Measurements from ENCODE around the gene MAPK13. TPM values are rescaled to one million over a fixed set of nuclear protein-coding genes. Genes with fewer than 3 reads are reported as not detected.

MAPK13 gene
- total RNA-seq, 1 experiment from 2014 or later, result 13.6 TPM

DNA sequence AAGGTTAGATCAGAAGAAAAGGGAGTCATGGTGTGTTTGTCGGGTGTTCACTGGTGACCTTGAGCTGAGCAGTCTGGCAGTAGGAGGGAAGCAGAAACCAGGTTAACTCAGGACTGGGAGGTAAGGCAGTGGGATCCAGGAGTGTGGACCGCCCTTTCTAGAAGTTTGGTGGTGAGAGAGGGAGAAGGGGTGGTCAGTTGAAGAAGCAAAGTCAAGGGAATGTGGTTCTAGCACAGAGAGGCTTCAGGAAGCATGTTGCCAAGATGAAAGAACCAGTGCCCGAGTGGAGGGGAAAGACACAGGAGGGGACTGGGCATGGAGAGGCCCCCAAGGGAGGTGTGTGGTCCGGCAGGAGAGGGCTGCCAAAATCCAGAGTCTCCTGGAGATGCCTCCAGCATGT is 3.6 kb downstream of the MAPK13 start:
- ATAC-seq, result no peak
- H3K27me3 Mint-ChIP-seq (ENCODE audit: low read depth), result peaks cover 9% of the 10 kb centered on the region
- DNase-seq (ENCODE audit: low spot score), result no peak
- no peak overlapping the region for H3K27ac Mint-ChIP-seq
- no peaks in the 10 kb centered on the region for H3K36me3 Mint-ChIP-seq
- no peak for TF ChIP-seq FOXP1 (CRISPR knock-in tag; IDR thresholded peaks at IDR 0.05; ENCODE audit: borderline replicate concordance)
- TF ChIP-seq RELA (CRISPR knock-in tag; IDR thresholded peaks at IDR 0.05; ENCODE audit: borderline replicate concordance), result no peak
- CTCF ChIA-PET, result no interaction called here
- H3K9me3 Mint-ChIP-seq, result no peaks in the 10 kb centered on the region
- no peak overlapping the region for H3K4me3 Mint-ChIP-seq
- H3K4me1 Mint-ChIP-seq, result peaks cover 29% of the 10 kb centered on the region
- POLR2A ChIA-PET, result no interaction called here

DNA sequence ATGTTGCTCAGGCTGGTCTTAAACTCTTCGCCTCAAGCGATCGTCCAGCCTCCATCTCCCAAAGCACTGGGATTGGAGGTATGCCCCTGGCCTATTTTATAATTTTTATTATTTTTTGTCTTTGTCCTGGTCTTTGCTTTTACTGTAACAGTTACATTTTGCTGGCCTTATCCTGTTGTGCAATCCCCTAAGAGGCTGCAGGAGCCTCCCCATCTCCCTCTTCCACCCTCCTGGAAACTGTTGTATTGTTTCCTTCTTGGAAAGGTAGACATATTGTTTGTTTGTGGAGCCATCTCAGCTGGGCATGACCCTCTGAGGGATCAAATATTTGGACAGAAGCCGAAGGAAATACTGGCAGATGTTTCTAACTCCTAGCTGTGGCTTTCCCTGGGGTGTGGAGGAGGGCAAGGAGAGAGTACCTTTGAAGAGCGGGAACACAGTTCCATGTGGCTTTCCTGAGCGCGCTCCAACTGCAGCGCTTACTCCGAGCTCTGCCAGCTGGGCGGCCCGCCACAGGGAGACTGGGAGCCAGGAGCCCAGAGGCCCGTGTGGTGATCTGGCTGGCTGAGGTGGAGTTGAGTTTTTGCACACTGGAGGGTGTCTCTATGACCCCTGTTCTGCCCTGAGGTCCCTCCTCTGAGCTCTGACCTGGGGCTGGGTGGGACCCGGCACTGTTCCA is 4.9 kb downstream of the MAPK13 start:
- H3K4me1 Mint-ChIP-seq, result peaks cover 31% of the 10 kb centered on the region
- H3K4me3 Mint-ChIP-seq, result no peak overlapping the region
- ChIA-PET CTCF (interaction anchor here (1.3 kb wide), 1 partner anchor 11 kb away, joined by 4 read pairs; no protein-coding TSS in a partner anchor), POLR2A (no interaction called here)
- TF ChIP-seq GABPB1 (CRISPR knock-in tag; IDR thresholded peaks at IDR 0.05) (no peak), TCF7 (CRISPR knock-in tag; IDR thresholded peaks at IDR 0.05; ENCODE audit: low read depth) (no peak)
- TF ChIP-seq, protein P1, sequence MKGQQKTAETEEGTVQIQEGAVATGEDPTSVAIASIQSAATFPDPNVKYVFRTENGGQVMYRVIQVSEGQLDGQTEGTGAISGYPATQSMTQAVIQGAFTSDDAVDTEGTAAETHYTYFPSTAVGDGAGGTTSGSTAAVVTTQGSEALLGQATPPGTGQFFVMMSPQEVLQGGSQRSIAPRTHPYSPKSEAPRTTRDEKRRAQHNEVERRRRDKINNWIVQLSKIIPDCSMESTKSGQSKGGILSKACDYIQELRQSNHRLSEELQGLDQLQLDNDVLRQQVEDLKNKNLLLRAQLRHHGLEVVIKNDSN (CRISPR knock-in tag; IDR thresholded peaks at IDR 0.05), result no peak
- ATAC-seq (no peak), DNase-seq (ENCODE audit: low spot score) (no peak)
- no peaks in the 10 kb centered on the region for H3K36me3 Mint-ChIP-seq
- H3K27ac Mint-ChIP-seq, result peak overlapping the region; percentile 50; the same call in 1 of the 2 replicates
- H3K9me3 Mint-ChIP-seq, result no peaks in the 10 kb centered on the region
- H3K27me3 Mint-ChIP-seq (ENCODE audit: low read depth), result no peaks in the 10 kb centered on the region

DNA sequence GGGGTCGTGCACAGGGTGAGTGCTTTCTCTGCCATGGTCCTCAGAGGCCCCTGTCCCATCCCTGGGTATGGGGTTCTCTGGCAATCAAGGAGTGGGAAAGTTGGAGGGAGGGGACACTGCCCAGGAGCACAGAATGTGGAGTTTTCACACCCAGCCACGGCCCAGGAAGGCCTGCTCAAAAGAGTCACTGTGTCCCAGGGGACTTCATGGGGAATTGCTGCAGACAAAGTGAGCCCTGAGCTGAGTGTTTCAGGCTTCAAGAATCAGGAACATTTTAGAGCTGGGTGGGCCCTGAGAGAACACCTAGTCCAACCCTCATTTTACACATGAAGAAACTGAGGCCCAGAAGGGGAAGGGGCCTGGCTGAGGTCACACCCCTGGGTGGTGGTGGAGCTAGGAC is 5.7 kb downstream of the MAPK13 start:
- no peak overlapping the region for H3K27ac Mint-ChIP-seq
- no peaks in the 10 kb centered on the region for H3K27me3 Mint-ChIP-seq (ENCODE audit: low read depth)
- no peaks in the 10 kb centered on the region for H3K36me3 Mint-ChIP-seq
- ATAC-seq, result no peak
- H3K9me3 Mint-ChIP-seq, result no peaks in the 10 kb centered on the region
- ChIA-PET CTCF (interaction anchor here (1.3 kb wide), 1 partner anchor 12 kb away, joined by 4 read pairs; no protein-coding TSS in a partner anchor), POLR2A (no interaction called here)
- DNase-seq (ENCODE audit: low spot score), result no peak
- H3K4me3 Mint-ChIP-seq, result no peak overlapping the region
- peaks cover 36% of the 10 kb centered on the region for H3K4me1 Mint-ChIP-seq
- TF ChIP-seq, protein P2, sequence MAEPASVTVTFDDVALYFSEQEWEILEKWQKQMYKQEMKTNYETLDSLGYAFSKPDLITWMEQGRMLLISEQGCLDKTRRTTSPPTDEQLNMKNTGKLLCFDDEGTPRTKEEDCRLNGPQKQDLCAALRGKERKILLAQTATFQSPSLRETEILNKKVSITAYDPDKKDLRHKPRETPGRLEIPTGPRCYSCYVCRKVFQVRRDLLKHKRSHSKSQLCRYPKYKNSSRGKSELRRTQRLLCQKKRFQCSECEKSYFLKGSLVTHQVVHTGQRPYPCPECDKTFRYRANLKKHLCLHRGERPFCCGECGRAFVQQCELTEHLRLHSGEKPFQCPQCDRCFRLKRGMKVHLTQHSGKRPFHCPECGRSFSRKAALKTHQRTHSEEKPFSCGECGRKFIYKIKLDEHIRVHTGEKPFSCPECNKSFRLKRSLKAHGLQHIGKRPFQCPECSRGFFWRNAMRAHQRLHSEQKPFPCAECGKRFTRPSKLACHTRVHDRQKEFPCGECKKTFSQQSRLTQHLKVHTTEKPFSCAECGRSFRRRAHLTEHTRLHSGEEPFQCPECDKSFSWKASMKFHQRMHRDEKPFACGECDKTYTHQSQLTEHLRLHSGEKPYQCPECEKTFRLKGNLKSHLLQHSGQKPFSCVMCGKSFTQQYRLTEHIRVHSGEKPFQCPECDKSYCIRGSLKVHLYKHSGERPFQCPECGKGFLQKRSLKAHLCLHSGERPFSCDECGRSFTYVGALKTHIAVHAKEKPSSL (CRISPR knock-in tag; conservative IDR thresholded peaks at IDR 0.05), result no peak
- TF ChIP-seq HMGA2 (CRISPR knock-in tag; IDR thresholded peaks at IDR 0.05), result no peak
- TF ChIP-seq TEAD4 (CRISPR knock-in tag; IDR thresholded peaks at IDR 0.05), result no peak
- TF ChIP-seq CREM (CRISPR knock-in tag; IDR thresholded peaks at IDR 0.05), result no peak
- TF ChIP-seq, protein P3, sequence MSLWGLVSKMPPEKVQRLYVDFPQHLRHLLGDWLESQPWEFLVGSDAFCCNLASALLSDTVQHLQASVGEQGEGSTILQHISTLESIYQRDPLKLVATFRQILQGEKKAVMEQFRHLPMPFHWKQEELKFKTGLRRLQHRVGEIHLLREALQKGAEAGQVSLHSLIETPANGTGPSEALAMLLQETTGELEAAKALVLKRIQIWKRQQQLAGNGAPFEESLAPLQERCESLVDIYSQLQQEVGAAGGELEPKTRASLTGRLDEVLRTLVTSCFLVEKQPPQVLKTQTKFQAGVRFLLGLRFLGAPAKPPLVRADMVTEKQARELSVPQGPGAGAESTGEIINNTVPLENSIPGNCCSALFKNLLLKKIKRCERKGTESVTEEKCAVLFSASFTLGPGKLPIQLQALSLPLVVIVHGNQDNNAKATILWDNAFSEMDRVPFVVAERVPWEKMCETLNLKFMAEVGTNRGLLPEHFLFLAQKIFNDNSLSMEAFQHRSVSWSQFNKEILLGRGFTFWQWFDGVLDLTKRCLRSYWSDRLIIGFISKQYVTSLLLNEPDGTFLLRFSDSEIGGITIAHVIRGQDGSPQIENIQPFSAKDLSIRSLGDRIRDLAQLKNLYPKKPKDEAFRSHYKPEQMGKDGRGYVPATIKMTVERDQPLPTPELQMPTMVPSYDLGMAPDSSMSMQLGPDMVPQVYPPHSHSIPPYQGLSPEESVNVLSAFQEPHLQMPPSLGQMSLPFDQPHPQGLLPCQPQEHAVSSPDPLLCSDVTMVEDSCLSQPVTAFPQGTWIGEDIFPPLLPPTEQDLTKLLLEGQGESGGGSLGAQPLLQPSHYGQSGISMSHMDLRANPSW (CRISPR knock-in tag; conservative IDR thresholded peaks at IDR 0.05; ENCODE audit: low read depth), result no peak
- no peak for TF ChIP-seq JAZF1 (CRISPR knock-in tag; IDR thresholded peaks at IDR 0.05)
- no peak for TF ChIP-seq ATF1 (CRISPR knock-in tag; IDR thresholded peaks at IDR 0.05)
- no peak for TF ChIP-seq SMAD3 (CRISPR knock-in tag; IDR thresholded peaks at IDR 0.05; ENCODE audit: borderline replicate concordance)
- TF ChIP-seq ZNF232 (CRISPR knock-in tag; IDR thresholded peaks at IDR 0.05), result no peak
- TF ChIP-seq, protein P4, sequence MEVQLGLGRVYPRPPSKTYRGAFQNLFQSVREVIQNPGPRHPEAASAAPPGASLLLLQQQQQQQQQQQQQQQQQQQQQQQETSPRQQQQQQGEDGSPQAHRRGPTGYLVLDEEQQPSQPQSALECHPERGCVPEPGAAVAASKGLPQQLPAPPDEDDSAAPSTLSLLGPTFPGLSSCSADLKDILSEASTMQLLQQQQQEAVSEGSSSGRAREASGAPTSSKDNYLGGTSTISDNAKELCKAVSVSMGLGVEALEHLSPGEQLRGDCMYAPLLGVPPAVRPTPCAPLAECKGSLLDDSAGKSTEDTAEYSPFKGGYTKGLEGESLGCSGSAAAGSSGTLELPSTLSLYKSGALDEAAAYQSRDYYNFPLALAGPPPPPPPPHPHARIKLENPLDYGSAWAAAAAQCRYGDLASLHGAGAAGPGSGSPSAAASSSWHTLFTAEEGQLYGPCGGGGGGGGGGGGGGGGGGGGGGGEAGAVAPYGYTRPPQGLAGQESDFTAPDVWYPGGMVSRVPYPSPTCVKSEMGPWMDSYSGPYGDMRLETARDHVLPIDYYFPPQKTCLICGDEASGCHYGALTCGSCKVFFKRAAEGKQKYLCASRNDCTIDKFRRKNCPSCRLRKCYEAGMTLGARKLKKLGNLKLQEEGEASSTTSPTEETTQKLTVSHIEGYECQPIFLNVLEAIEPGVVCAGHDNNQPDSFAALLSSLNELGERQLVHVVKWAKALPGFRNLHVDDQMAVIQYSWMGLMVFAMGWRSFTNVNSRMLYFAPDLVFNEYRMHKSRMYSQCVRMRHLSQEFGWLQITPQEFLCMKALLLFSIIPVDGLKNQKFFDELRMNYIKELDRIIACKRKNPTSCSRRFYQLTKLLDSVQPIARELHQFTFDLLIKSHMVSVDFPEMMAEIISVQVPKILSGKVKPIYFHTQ (CRISPR knock-in tag; IDR thresholded peaks at IDR 0.05), result no peak
- TF ChIP-seq ZNF416 (CRISPR knock-in tag; IDR thresholded peaks at IDR 0.05), result no peak
- TF ChIP-seq, protein P5, sequence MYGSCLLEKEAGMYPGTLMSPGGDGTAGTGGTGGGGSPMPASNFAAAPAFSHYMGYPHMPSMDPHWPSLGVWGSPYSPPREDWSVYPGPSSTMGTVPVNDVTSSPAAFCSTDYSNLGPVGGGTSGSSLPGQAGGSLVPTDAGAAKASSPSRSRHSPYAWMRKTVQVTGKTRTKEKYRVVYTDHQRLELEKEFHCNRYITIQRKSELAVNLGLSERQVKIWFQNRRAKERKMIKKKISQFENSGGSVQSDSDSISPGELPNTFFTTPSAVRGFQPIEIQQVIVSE (CRISPR knock-in tag; IDR thresholded peaks at IDR 0.05; ENCODE audit: borderline replicate concordance), result no peak
- no peak for TF ChIP-seq FOXK1 (CRISPR knock-in tag; IDR thresholded peaks at IDR 0.05)
- TF ChIP-seq NR3C1 (CRISPR knock-in tag; conservative IDR thresholded peaks at IDR 0.05; ENCODE audit: low read depth), result no peak
- no peak for TF ChIP-seq MXD4 (CRISPR knock-in tag; IDR thresholded peaks at IDR 0.05; ENCODE audit: borderline replicate concordance)
- TF ChIP-seq, protein P6, sequence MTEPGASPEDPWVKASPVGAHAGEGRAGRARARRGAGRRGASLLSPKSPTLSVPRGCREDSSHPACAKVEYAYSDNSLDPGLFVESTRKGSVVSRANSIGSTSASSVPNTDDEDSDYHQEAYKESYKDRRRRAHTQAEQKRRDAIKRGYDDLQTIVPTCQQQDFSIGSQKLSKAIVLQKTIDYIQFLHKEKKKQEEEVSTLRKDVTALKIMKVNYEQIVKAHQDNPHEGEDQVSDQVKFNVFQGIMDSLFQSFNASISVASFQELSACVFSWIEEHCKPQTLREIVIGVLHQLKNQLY (CRISPR knock-in tag; IDR thresholded peaks at IDR 0.05), result no peak

Measured in WTC11 (cell line).